ENCODE data around the gene NDUFS8. TPM values are rescaled to one million over a fixed set of nuclear protein-coding genes. Genes with fewer than 3 reads are reported as not detected.

NDUFS8 gene
- total and polyA plus RNA-seq, 2 experiments from 2014 or later, result 114 to 219 TPM

DNA sequence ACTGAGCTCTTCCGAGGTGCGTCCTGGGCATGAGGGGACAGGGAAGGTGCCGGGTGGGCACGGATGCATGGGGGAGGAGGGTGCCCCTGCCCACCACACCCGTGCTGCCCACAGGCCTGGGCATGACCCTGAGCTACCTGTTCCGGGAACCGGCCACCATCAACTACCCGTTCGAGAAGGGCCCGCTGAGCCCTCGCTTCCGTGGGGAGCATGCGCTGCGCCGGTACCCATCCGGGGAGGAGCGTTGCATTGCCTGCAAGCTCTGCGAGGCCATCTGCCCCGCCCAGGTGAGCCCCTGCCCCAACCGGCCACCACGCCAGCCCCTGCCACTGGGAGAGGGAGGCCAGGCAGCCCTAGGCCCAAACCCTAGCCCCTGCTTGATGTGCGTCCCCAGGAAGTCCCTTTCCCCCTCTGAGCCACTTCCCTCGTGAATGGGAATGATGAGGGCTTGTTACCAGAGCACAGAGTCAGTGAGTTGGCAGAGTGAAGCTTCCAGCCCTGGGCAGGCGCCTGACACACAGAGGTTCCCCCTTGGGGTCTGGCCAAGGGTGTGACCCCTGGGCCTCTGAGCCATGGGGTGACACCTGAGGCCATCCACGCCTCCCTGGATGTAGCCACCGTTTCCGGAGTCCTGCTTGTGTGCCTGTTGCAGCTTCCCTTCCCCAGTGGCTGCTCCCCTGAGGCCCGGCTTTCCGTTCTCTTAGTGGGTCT is 2.7 kb downstream of the NDUFS8 start:
- H3K4me2 ChIP-seq (ENCODE audit: unreplicated experiment), result no peak overlapping the region
- no peaks in the 10 kb centered on the region for H3K9me2 ChIP-seq (ENCODE audit: insufficient read depth)
- DNase-seq, result no peak
- peaks cover 37% of the 10 kb centered on the region for H3K79me2 ChIP-seq (ENCODE audit: insufficient read depth)
- peaks cover 29% of the 10 kb centered on the region for H3K4me1 ChIP-seq (ENCODE audit: insufficient read depth)
- H4K20me1 ChIP-seq (ENCODE audit: insufficient read depth), result no peaks in the 10 kb centered on the region
- H2AFZ ChIP-seq, result no peak overlapping the region
- H3K27ac ChIP-seq, result no peak overlapping the region
- peaks cover 16% of the 10 kb centered on the region for H3F3A ChIP-seq (ENCODE audit: insufficient read depth)
- no peak overlapping the region for H3K4me3 ChIP-seq
- in situ Hi-C loops (cut with MboI), result no loop called here
- H3K9me3 ChIP-seq (ENCODE audit: low read depth), result no peaks in the 10 kb centered on the region
- 87 to 90% methylated on average over 29 of the region's 29 CpGs for WGBS, 2 experiments (ENCODE audit: low coverage in 1 of 2, low lambda C conversion rate in 2 of 2, missing lambda C conversion rate in 2 of 2)
- TF ChIP-seq EZH2 (IDR thresholded peaks at IDR 0.05; ENCODE audit: insufficient read depth, poor library complexity, severe bottlenecking) (no peak), EZH2phosphoT487 (IDR thresholded peaks at IDR 0.05; ENCODE audit: insufficient read depth, low read depth) (no peak)
- no peak overlapping the region for H3K9ac ChIP-seq
- H3K36me3 ChIP-seq (ENCODE audit: low read depth), result peaks cover 3% of the 10 kb centered on the region; the same call in 1 of the 2 replicates
- no peaks in the 10 kb centered on the region for H3K27me3 ChIP-seq (replicated peaks; ENCODE audit: insufficient read depth)

DNA sequence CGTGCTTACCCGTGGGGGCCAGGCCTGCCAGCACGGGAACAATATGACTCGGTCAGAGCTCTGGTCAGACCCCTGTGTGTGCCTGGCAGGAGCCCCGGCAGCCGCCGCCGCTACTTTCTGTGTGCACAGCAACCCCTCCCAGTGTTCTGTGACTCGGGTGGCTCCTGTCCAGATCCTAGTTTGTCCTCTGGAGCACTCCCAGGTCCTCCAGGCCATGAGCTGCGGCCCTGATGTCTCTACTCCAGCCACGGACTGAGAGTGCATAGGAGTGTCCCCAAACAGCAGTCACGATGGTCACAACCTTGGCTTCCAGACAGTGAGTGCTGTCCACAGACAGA is 3.2 kb downstream of the NDUFS8 start:
- Histone ChIP-seq H3K36me3 (ENCODE audit: low read depth) (peaks cover 3% of the 10 kb centered on the region; the same call in 1 of the 2 replicates), H3K79me2 (ENCODE audit: insufficient read depth) (peaks cover 42% of the 10 kb centered on the region), H3K9me3 (ENCODE audit: low read depth) (no peaks in the 10 kb centered on the region), H3K4me2 (ENCODE audit: unreplicated experiment) (no peak overlapping the region), H3K4me3 (no peak overlapping the region), H3K9ac (no peak overlapping the region), H3F3A (ENCODE audit: insufficient read depth) (peaks cover 11% of the 10 kb centered on the region), H3K9me2 (ENCODE audit: insufficient read depth) (no peaks in the 10 kb centered on the region), H2AFZ (no peak overlapping the region), H3K27ac (no peak overlapping the region), H4K20me1 (ENCODE audit: insufficient read depth) (no peaks in the 10 kb centered on the region), H3K27me3 (replicated peaks; ENCODE audit: insufficient read depth) (no peaks in the 10 kb centered on the region), H3K4me1 (ENCODE audit: insufficient read depth) (peaks cover 27% of the 10 kb centered on the region)
- in situ Hi-C loops (cut with MboI), result no loop called here
- DNase-seq, result no peak
- WGBS, 2 experiments (ENCODE audit: low coverage in 1 of 2, low lambda C conversion rate in 2 of 2, missing lambda C conversion rate in 2 of 2), result 65 to 76% methylated on average over 11 to 12 of the region's 12 CpGs
- TF ChIP-seq EZH2phosphoT487 (IDR thresholded peaks at IDR 0.05; ENCODE audit: insufficient read depth, low read depth) (no peak), EZH2 (IDR thresholded peaks at IDR 0.05; ENCODE audit: insufficient read depth, poor library complexity, severe bottlenecking) (no peak)

DNA sequence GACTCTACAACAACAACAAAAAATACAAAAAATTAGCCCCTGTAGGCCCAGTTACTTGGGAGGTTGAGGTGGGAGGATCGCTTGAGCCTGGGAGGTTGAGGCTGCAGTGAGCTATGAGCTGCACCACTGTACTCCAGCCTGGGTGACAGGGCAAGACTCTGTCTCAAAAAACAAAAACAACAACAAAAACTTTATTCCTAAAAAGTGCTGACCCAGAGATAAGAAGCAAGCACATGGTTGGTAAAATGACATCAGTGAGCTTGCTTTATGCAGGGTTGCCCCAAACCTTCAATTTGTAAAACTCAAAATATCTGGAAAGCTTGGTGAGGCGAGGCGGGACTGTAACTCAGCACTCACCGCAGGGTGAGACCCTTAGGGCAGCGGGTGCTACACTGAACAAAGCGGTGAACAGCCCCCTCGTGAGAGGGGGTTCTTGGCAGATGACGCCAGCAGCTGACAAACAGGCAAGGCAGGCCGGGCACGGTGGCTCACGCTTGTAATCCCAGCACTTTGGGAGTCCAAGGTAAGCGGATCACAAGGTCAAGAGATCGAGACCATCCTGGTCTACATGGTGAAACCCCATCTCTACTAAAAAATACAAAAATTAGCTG is 4.9 kb downstream of the NDUFS8 start:
- Histone ChIP-seq H4K20me1 (ENCODE audit: insufficient read depth) (no peaks in the 10 kb centered on the region), H3K9me2 (ENCODE audit: insufficient read depth) (no peaks in the 10 kb centered on the region), H3F3A (ENCODE audit: insufficient read depth) (no peaks in the 10 kb centered on the region), H3K4me1 (ENCODE audit: insufficient read depth) (peaks cover 17% of the 10 kb centered on the region; the same call in 1 of the 2 replicates), H3K4me2 (ENCODE audit: unreplicated experiment) (no peak overlapping the region), H3K79me2 (ENCODE audit: insufficient read depth) (peaks cover 59% of the 10 kb centered on the region), H3K27me3 (replicated peaks; ENCODE audit: insufficient read depth) (no peaks in the 10 kb centered on the region), H3K9ac (no peak overlapping the region), H3K27ac (no peak overlapping the region), H3K9me3 (ENCODE audit: low read depth) (no peaks in the 10 kb centered on the region), H3K4me3 (no peak overlapping the region), H2AFZ (no peak overlapping the region), H3K36me3 (ENCODE audit: low read depth) (peaks cover 3% of the 10 kb centered on the region; the same call in 1 of the 2 replicates)
- no peak for TF ChIP-seq EZH2 (IDR thresholded peaks at IDR 0.05; ENCODE audit: insufficient read depth, poor library complexity, severe bottlenecking)
- TF ChIP-seq EZH2phosphoT487 (IDR thresholded peaks at IDR 0.05; ENCODE audit: insufficient read depth, low read depth), result no peak
- in situ Hi-C loops (cut with MboI), result no loop called here
- no peak for DNase-seq
- 79 to 82% methylated on average over 13 of the region's 13 CpGs for WGBS, 2 experiments (ENCODE audit: low coverage in 1 of 2, low lambda C conversion rate in 2 of 2, missing lambda C conversion rate in 2 of 2)

DNA sequence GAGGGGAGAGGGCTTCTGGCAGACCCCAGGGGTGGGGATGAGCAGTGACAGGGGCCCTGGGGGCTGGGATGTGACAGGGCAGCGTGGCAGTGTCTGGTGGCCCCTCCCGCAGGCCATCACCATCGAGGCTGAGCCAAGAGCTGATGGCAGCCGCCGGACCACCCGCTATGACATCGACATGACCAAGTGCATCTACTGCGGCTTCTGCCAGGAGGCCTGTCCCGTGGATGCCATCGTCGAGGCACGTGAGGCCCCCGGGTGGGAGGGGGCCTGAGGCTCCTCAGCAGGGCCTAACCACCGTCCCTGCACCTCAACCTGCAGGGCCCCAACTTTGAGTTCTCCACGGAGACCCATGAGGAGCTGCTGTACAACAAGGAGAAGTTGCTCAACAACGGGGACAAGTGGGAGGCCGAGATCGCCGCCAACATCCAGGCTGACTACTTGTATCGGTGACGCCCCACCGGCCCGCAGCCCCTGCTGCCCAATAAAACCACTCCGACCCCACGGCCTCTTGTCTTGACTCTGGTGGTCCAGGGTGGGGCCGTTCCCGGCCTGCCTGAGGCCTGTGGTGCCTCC is 5.7 kb downstream of the NDUFS8 start:
- peaks cover 61% of the 10 kb centered on the region for H3K79me2 ChIP-seq (ENCODE audit: insufficient read depth)
- H3K27ac ChIP-seq, result no peak overlapping the region
- no peak overlapping the region for H3K4me2 ChIP-seq (ENCODE audit: unreplicated experiment)
- H3F3A ChIP-seq (ENCODE audit: insufficient read depth), result no peaks in the 10 kb centered on the region
- H3K27me3 ChIP-seq (replicated peaks; ENCODE audit: insufficient read depth), result no peaks in the 10 kb centered on the region
- H3K9ac ChIP-seq, result no peak overlapping the region
- TF ChIP-seq EZH2 (IDR thresholded peaks at IDR 0.05; ENCODE audit: insufficient read depth, poor library complexity, severe bottlenecking), result no peak
- TF ChIP-seq EZH2phosphoT487 (IDR thresholded peaks at IDR 0.05; ENCODE audit: insufficient read depth, low read depth), result no peak
- peaks cover 15% of the 10 kb centered on the region; the same call in 1 of the 2 replicates for H3K4me1 ChIP-seq (ENCODE audit: insufficient read depth)
- WGBS, 2 experiments (ENCODE audit: low coverage in 1 of 2, low lambda C conversion rate in 2 of 2, missing lambda C conversion rate in 2 of 2), result 85 to 92% methylated on average over 19 to 23 of the region's 27 CpGs
- in situ Hi-C loops (cut with MboI), result no loop called here
- H3K9me3 ChIP-seq (ENCODE audit: low read depth), result no peaks in the 10 kb centered on the region
- H3K4me3 ChIP-seq, result no peak overlapping the region
- no peaks in the 10 kb centered on the region for H4K20me1 ChIP-seq (ENCODE audit: insufficient read depth)
- no peak overlapping the region for H2AFZ ChIP-seq
- no peak for DNase-seq
- no peaks in the 10 kb centered on the region for H3K9me2 ChIP-seq (ENCODE audit: insufficient read depth)
- peaks cover 3% of the 10 kb centered on the region; the same call in 1 of the 2 replicates for H3K36me3 ChIP-seq (ENCODE audit: low read depth)
